NCI-H1092 treated with DMSO at 0.1 percent for 48 hours (cell line): Measurements from ENCODE around the gene TSHZ3.

Source experiments
- DNase-seq: peaks from one replicate; lab custom pipeline; 2025; lab: John Stamatoyannopoulos, UW

Gene TSHZ3

DNA sequence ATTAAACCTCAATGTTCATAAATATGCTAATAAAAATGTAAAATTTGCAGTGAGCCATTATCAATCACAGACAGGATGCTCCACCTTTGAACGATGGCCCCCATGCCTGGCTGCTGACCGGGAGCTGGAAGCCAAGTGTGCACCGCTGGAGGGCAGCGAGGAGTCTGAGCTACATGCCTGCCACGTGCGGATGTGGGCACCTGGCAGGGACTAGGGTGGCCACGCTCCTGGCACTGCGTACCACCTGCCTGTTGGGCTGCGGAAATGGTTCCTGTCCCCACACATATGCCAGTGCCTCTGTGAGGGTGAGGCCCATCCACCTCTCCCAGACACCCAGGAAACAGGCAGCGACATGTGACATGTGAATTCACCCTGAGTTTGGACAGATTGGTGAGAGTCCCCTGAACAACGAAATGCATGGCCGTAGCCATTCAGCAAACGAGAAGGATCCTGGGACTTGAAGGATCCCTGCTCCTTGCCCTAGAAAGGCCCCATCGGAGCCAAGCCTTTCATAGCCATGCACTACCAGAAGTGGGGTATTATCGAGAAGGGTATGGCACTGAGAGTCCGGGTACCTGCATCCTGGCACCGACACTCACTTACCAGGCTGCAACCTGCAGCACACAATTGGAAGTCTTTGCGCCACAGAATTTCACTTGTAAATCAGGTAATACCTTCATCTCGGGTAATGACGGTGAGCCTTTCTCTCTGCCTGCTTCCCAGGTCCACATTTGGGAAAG is 35.8 kb downstream of the TSHZ3 start:
- DNase-seq: no peak

DNA sequence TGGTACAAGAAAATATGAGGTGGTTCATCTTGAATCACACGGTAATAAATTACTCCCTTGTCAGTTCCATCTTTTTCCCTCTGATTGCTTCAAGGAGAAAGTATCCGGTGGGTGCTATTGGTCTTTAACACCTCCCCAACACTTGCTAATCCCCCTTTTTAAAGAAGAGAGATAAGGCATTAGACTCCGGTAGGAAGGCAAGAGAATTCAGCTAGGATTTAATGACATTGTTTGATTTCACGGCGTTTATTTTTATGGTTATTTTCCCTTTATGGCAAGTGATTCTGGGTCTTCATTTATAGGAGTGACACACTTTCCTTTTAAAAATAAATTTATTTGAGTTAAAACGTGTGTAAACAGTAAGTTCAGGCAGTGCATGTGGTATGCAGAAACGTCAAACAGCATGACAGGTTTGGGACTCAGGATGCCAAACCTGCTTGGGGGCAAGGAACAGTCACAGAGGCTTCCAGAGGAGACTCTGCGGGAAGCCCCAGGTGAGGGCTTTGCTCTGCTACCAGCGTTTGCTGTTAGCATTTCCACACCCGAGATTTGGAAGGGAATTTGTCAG is 36.5 kb downstream of the TSHZ3 start:
- no peak for DNase-seq

DNA sequence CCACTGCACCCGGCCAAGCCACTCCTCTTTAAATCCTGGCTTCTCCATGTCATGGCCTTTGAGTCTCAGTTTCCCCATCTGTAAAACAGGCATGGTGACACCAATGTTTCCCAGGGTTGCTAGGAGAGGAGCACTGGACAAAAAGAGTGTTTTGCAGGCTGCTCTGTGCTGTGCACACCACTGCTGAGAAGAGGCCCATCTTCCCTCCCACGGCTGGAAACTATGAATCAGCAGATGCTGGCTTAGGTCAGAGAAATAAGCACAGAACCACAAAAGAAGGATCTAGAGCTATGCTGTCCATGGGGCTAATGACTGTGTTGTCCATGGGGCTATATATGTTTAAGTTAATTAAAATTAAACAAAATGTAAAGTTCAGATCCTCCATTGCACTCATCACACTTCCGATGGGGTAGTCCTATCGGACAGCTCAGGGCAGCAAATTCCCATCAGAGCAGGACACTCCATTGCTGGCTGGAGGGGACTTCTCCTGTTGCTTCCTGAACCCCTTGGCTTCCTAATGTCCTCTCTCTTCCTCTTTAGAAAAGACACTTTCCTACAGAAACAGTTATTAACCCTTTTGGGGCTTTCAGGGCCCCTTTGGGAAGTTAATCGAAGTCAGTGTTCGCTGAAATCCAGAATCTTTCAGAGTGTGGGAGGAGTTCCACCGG is 37.1 kb downstream of the TSHZ3 start:
- no peak for DNase-seq

DNA sequence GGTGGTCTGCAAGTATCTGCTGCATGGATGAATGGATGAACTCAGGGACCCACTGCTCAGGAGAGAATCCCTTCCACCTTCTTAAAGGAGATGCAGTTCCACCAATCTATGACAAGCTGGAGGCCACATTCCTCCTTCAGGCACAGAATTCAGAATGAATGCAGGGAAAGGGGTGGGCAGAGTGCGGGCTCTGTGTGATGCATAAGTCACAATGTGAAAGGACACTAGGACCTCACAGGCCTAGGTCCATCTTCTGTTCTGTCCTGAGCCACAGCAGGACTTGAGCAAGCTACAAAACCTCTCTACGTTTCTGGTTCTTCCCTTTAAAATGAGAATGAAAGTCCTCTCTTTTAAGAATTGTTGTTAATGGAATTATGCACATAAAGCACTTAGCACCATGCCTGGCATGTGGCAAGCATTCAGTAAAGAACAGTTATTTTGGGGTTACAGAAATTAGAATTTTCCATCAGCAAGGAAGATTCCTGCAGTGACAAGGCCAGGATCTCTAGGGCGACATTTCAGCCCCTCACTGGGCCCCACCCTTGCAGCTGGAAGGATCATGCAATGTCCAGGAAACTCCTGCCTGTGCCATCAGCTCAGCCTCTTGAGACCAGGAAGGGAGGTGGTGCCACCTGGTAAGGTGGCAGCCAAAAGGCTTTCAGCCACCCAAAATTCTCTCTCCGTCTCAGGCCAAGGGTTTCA is 38.7 kb downstream of the TSHZ3 start:
- DNase-seq: no peak

DNA sequence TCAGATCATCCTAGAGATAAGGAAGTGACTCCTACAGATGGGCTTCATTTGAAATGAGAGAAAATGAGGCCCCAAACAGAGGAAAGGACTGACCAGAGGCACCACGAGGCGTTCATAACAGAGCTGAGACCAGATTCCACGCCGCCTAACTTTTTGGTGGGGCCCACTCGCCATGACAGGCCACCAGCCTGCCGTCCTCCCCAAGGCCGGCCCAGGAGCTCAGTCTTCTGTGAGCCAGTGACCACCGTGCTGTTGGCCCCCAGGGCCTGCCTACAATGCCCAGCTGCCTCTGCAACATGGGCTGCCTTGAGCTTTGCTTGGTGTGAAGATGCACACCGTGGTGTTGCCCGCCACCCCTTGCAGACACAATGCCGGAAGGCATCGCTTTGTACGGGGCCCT is 40.5 kb downstream of the TSHZ3 start:
- DNase-seq: no peak

DNA sequence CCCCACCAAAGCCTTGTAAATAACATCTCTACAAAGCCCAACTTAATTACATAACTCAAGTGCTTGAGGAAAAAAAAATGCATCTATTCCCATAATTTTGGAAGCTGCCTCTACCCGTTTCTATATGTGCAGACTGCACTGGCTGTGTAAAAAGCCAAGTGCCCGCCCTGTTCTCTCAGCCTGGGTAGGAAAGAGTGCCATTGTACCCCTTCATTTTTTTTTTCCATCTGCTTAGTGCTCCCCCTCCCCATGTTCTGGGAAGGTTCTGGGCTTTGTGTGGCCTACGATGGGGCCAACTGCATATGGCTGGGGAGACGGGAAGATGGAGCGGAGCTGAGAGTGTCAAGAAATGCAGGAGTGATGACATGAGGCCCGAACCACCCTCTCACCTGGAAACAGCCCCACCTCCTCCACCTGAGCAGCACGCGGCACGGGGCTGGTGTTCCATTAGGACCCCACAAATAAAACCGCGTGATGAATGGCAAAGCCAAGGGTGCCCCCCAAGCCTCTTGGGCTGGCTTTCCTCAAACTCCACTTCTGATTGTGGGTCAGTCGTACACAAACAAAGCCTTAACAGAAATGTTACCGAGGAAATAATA is 42.1 kb downstream of the TSHZ3 start:
- DNase-seq: no peak

DNA sequence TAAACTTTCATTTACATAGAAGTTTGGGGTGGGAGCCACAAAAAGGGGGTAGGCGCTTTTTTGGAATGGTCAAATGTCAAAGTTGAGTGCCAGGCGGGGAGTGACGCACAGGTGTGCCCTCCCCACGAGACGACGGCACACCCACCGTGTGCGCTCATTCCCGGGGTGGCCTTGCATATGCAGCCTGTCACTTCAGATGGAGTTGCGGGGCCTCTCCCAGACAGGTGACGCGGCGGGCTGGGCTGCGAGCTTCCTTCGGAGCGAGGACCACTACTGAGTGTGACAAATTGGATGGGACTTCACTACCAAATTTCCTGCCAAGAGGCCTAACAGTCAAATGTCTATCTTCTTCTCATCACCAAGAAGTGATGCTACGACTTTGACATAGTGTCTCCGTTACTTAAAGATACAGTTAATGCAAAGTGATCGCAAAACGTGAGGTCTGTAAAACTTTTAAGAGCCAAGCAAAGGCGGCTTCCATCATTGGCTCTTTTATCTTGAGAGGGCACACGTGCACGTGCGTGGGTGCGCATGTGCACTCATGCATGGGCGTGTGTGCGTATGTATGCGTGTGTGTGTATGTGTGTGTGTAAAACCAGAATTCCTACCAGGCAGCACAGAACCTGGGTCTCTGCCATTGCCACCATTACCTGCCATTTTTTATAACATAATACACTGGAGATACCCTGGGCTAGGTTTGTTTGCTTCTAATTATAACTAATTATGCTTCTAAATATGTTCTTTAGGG is 43.1 kb downstream of the TSHZ3 start:
- DNase-seq: no peak

DNA sequence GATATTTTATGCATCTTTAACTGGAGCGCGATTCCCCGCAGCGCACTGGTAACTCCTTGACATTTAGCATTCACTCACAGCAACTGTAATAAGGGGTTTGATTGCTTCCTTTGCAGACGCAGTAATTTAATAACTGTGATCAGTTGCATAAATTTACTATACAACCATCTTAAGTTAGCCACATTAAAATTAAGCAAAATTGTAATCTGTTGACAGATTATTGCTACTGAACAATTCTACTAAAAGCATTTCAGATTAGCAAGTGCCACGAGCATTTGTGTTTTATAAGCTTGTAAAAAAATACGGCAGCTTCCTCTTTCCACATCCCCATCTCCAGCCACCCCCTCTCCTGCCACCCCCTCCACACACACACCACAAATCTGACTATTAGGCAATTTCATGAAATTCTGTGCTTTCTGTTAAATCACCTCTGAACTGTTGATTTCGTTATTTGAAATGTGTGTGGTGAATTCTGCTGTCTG is 44.4 kb downstream of the TSHZ3 start:
- DNase-seq: no peak

DNA sequence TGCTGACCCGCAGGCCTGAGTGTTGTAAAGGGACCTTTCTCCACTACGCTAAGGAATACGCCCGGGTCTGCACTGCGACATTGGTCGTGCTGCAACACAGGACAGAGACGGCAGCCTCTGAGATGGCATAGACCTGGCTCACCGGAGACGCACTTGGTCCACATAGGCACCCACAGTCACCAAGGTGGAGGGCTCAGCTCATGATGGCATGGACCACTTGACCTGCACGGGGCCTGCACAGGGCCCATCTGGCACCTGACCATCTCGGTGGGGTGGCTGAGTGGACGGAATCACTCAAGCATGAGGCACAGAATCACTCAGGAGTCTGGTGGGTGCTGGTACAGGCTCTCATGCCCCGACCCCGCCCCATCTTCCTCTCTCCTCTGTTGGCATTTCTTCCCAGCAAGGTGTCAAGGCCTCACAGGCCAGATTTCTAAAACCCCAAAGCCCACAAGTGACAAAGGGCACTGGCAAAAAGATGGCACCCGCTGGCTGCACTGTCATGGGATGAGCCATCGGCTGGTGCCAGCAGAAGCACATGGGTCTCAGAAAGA is 45.9 kb downstream of the TSHZ3 start:
- no peak for DNase-seq

DNA sequence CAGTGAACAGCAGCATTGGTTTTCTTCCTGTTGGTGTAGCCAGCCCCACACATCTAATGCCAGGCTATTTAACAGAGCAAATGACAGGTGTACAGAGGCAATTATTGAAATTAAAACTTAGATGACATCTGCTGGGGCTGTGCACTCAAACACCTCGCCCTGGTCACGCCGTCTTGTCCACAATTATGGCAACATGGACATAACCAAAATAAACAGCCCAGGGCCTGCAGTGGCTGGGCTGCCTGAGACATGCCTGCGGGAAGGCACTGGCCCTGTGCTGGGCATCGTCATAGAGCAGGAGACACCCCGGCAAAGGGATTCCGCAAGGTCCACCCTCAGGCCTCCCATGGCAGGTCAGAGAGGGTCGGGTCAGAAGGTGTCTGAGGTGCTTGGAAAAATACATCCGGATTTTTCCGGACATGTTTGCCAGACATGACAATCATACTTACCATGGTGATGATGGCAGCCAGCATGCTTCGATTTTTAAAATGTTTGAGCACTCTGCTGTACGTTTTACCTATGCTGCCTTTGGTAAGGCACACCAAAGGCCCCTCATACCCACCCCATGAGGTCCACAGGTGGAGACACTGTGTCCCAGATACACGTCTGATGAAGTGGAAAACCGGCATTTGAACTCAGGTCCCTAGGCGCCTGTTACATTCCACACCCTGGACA is 47.8 kb downstream of the TSHZ3 start:
- DNase-seq: no peak

DNA sequence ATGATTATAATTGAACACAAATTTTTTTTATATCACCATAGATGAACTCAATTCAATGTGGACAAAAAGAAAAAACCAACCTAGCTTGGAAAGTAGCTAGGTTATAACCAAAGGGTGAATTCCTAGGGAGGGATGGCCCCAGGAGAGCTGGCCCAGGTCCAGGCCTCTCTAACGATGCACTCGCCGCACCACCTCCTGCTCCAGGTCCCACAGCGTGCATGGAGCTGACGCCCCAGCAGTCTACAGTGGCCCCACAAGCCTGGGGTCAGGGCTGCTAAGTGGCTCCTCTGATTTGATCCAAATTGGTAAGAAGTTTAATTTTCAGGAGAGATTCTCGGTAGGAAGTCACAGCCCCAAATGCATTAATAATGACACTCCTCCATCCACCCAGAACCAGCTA is 48.8 kb downstream of the TSHZ3 start:
- no peak for DNase-seq

DNA sequence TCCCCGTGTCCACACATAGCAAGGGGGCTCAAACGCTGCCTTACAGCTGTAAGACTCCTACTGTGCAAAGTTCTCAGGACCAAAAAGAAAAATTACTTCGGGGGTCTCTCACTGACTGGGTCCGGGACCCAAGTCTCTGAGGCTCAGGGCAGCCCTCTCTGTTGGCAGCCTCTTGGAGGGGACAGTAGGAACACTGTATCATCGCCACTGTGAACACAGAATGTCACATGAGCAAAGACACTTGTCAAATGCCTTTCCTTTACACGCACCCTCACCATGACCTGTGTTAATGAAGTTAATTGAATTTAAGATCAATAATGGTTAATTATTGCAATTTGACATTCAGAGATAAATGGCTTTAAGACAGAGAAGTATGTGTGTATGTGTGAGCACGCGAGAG is 49.6 kb downstream of the TSHZ3 start:
- DNase-seq: no peak

DNA sequence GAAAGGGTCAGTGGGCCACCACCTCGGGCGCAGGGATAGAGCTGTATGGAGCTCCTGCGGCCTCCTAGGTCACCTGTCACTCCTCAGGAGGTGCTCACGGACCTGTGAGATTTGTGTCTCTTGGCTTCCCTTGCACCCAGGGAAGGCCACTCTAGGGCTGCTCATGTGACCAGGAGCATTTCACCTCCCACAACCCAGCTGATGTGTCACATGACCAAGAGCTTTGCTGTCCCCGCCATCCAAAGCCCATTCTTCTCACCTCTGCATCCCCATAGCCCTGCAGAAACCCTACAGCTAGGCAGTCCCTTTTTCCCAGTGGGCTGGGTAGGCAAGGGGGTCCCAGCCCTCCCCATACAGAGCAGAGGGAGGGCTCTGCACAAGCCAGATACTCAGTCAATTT is 51.2 kb downstream of the TSHZ3 start:
- DNase-seq: no peak

DNA sequence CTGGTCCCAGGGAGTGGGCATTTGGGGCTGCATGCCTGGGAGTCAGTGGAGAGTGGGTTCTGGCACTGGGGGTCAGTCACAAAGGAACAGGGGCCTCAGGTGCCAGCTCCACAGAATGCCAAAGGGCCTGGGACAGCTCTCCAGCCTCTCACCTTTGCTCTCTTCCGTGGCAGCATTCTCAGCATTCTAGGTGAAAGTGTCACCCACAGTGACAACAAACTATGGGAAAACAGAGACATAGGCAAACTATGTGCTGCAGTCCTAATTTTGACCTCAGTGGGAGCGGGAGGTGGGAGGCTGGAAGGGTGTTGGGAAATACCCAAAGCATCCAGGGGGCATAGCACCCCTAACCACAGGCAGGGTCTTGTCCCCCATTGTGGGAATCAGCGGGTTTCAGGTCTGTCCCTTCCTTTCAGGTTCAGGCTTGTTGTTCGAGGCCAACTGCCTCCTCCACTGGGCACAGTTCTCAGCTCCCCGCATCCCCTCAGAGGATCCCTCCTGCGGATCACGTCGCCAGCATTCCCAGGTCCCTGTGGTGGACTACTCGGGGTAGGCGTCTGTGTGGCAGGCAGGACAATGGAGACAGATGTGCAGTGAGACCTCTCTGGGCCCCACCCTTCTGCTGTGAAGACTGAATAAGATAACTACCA is 52.4 kb downstream of the TSHZ3 start:
- DNase-seq: no peak

DNA sequence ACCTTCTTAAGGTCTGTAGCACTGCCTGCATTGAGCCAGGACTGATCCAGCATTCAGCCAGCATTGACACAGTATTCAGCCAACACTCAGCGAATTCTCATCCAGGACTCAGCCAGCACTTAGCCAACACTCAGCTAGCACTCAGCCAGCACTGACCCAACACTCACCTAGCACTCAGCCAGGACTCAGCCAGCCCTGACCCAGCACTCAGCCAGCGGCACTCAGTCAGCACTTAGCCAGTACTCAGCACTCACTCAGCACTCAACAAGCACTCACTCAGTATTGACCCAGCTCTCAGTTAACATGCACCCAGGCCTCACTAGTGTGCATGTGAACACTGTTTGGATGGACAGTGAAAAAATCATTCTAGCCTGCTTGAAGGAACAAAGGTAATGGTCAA is 55.0 kb downstream of the TSHZ3 start:
- no peak for DNase-seq

DNA sequence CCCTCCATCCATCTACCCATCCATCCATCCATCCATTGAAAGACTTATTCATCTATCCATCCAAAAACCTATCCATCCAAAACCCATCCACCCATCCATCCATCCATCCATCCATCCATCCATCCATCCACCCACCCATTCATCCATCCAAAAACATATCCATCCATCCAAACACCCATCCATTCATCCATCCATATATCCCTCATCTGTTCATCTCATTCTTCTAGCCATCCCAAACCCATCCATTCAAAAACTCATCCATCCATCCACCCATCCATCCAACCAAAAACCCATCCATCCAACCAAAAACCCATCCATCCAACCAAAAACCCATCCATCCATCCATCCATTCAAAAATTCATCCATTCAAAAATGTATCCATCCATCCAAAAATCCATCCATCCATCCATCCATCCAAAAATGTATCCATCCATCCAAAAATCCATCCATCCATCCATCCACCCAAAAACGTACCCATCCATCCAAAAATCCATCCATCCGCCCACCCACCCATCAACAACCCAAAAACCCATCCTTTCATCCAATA is 56.5 kb downstream of the TSHZ3 start:
- no peak for DNase-seq

DNA sequence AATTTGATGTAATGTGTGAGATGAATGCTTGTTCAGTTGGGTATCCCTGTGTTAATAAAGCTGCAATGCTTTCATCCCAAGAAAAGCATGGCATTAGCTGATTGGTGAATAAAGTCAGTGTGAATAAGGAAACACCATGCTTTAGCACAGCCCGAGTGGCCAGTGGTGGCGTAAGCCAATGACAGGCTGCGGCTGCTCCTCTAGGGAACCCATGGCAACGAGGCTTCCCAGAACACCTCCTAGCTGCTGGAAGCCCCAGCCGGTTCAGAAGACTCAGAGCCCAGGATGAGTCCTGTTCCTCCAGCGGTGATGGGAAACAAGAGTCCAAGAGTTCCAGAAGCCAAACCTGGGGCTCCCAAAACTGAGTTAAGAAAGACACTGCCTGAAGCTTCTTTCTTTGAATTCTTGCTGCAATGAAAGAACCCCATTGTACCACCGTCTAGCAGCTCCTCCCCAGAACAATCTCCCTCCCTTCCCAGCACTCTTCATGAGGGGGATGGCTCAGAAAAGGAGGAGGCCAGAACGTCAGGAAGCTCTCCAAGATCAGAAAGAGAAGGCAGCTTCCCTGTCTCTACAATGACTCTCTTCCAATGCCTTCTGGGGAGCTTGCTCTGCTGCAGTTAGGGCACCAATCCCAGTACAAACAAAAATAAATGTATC is 58.2 kb downstream of the TSHZ3 start:
- no peak for DNase-seq

DNA sequence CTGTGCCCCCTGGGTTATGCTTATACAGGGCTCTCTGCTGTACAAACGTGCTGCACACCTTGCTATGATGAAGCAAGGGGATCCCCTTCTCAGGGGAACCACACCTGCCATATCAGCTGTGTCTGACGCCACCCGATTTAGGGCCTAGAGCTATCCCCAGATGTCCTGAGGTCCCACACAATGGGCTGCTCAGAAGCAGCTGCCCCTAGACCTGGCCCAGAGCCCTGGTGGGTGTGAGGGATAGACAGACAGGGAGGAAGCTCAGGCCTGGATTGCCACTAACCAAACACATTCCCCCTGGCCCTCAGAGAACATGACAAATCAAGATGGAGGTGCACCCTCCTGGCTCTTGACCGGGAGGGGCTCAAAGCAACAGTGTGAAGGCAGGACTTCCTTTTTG is 59.3 kb downstream of the TSHZ3 start:
- no peak for DNase-seq

DNA sequence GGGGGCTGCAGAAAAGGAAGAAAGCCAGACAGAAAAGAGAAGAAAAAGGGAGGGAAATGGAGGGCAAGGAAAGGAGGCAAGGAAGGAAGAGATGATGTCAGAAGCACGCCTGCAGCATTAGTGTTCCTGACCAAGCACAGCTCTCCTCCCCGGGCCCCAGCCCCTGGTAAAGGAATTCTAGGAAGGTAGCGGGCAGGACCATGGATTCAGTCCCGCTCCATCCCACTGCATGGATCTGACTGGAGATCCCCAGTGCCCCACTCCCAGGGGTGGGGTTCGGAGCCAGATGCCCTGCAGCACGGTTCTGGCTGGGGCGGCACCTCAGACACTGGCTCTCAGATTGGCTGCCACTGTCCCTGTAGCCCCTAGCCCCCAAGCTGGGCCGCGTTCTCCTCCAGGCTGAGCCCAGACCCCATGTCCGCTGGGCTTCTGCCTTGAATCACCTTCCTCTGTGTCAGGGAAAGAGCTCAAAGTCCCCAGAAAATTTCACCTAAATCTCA is 59.8 kb downstream of the TSHZ3 start:
- no peak for DNase-seq
